ENCODE data around the gene PKIG. TPM values are rescaled to one million over a fixed set of nuclear protein-coding genes. Genes with fewer than 3 reads are reported as not detected.
"Not testable (repeated sequence)": the region's sequence is repeated elsewhere in the genome, so short reads cannot be mapped to it uniquely, and the experiment has no call there.

The PKIG gene
- total RNA-seq, 1 donor from 2014 or later = 92.0 TPM

- DNase-seq (ENCODE audit: low spot score) = peak; percentile 40
Observed at GRCh38 chr20:44642203-44643153, 60.1 kb downstream of the PKIG start.

GRCh38 chr20:44643154-44643519 is 60.8 kb downstream of the PKIG start:
- DNase-seq (ENCODE audit: low spot score) = no peak

GRCh38 chr20:44643596-44644229 is 61.3 kb downstream of the PKIG start:
- no peak for DNase-seq (ENCODE audit: low spot score)

- no peak for DNase-seq (ENCODE audit: low spot score)
Observed at GRCh38 chr20:44644230-44644617, 61.8 kb downstream of the PKIG start.

- no peak for DNase-seq (ENCODE audit: low spot score)
Observed at GRCh38 chr20:44644667-44645131, 62.3 kb downstream of the PKIG start.

- no peak for DNase-seq (ENCODE audit: low spot score)
Observed at GRCh38 chr20:44646023-44646640, 63.8 kb downstream of the PKIG start.

- no peak for DNase-seq (ENCODE audit: low spot score)
Observed at GRCh38 chr20:44646641-44647274, 64.4 kb downstream of the PKIG start.

GRCh38 chr20:44648068-44648467 is 65.7 kb downstream of the PKIG start:
- no peak for DNase-seq (ENCODE audit: low spot score)

- no peak for DNase-seq (ENCODE audit: low spot score)
Observed at GRCh38 chr20:44648579-44648978, 66.2 kb downstream of the PKIG start.

- DNase-seq (ENCODE audit: low spot score) = no peak
Observed at GRCh38 chr20:44649126-44649525, 66.7 kb downstream of the PKIG start.

- DNase-seq (ENCODE audit: low spot score) = no peak
Observed at GRCh38 chr20:44649976-44650375, 67.6 kb downstream of the PKIG start.

GRCh38 chr20:44650771-44651433 is 68.5 kb downstream of the PKIG start:
- no peak for DNase-seq (ENCODE audit: low spot score)

GRCh38 chr20:44651434-44651683 is 69.0 kb downstream of the PKIG start:
- no peak for DNase-seq (ENCODE audit: low spot score)

- peak; percentile 55 for DNase-seq (ENCODE audit: low spot score)
Observed at GRCh38 chr20:44651684-44652423, 69.5 kb downstream of the PKIG start, which contains the start of gene ADA. Gene ADA, minus strand, starts transcription at chr20:44651699. Its CDS starts 92 bp downstream, at chr20:44651607.

- DNase-seq (ENCODE audit: low spot score) = no peak
Observed at GRCh38 chr20:44653546-44653945, 71.2 kb downstream of the PKIG start.

GRCh38 chr20:44654210-44654609 is 71.8 kb downstream of the PKIG start:
- not testable (repeated sequence) for DNase-seq (ENCODE audit: low spot score)

GRCh38 chr20:44656448-44656847 is 74.1 kb downstream of the PKIG start:
- no peak for DNase-seq (ENCODE audit: low spot score)

- no peak for DNase-seq (ENCODE audit: low spot score)
Observed at GRCh38 chr20:44657875-44658274, 75.5 kb downstream of the PKIG start.

GRCh38 chr20:44658810-44659209 is 76.4 kb downstream of the PKIG start:
- DNase-seq (ENCODE audit: low spot score) = no peak

GRCh38 chr20:44659931-44660330 is 77.6 kb downstream of the PKIG start:
- DNase-seq (ENCODE audit: low spot score) = no peak

GRCh38 chr20:44660581-44660980 is 78.2 kb downstream of the PKIG start:
- no peak for DNase-seq (ENCODE audit: low spot score)
